AG04450 (cell line): ENCODE data around the gene FOXR1. TPM values are rescaled to one million over a fixed set of nuclear protein-coding genes. Genes with fewer than 3 reads are reported as not detected.
A peak's percentile ranks its signal among the peaks of the same experiment; 100 is the strongest.

Experiments used
- CTCF ChIA-PET: fragments of 300-600, 350-600 bp; formaldehyde crosslinking; extraction: SDS; loops from one replicate; lab custom pipeline; 2022; ENCODE audit warnings: antibody characterized with exemption, inconsistent platforms; lab: Charles Lee
- POLR2A ChIA-PET: fragments of 350-600 bp; formaldehyde crosslinking; extraction: SDS; loops from one replicate; lab custom pipeline; 2021; ENCODE audit warnings: antibody characterized with exemption, inconsistent platforms; lab: Yijun Ruan, JAX
- DNase-seq: peaks from one replicate; pipeline ENCODE4 v3.0.0-alpha.2; 2011; ENCODE audit warnings: low read depth, low spot score
- H3K27ac ChIP-seq: one replicate; pipeline ENCODE4 v1.5.1; 2012; ENCODE audit warnings: low read depth, low read length, control low read depth
- H3K27me3 ChIP-seq: one replicate; pipeline ENCODE4 v1.6.0; 2012; ENCODE audit warnings: low read length; ENCODE audit not compliant: control insufficient read depth, insufficient read depth
- H3K4me3 ChIP-seq: 2 replicates; pipeline ENCODE4 v1.5.1; 2011; ENCODE audit warnings: mild to moderate bottlenecking, low read depth, low read length, control low read depth
- H3K9me3 ChIP-seq: 2 replicates; pipeline ENCODE4 v1.5.1; 2012; ENCODE audit warnings: low read length; ENCODE audit not compliant: control insufficient read depth, insufficient read depth
- polyA plus RNA-seq: library from polyadenylated mRNA; depleted of rRNA; stranded (reverse); fragments of >200 nt; gene quantifications from 2 replicates; pipeline ENCODE4 v1.2.3, GENCODE V29; 2011
- TF ChIP-seq, protein P1 (sequence below): IDR thresholded peaks from 2 replicates; pipeline ENCODE4 v1.5.1; 2011; ENCODE audit warnings: low read depth, low read length, control low read depth, inconsistent platforms

Gene FOXR1
- polyA plus RNA-seq, 1 experiment: not detected

DNA sequence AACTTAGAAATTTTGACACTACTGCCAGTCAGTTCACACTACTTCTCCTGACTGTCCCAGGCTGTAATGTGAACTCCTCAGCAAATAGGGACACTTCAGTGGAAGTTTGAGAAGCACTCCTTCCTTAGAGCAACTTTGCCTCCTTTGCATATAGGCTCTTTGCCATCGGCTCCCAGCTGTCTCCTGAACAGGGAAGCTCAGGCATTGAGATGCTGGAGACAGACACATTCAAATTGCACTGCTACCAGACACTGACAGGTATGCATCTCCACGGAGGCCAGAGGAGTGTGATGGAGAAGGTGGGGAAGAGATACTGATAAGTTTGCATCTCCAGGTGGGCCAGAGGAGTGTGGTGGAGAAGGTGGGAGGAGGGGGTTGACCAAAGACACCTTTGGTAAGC is 48.4 kb downstream of the FOXR1 start:
- ChIA-PET POLR2A (interaction anchor here (0.7 to 2.1 kb wide), 2 partner anchors 36 to 127 kb away, joined by 5 to 9 read pairs; partner anchors contain the start of gene HYOU1), CTCF (interaction anchor here (2.0 kb wide), 1 partner anchor 11 kb away, joined by 17 read pairs; the partner anchor contains the start of gene SLC37A4)
- TF ChIP-seq, protein P1, sequence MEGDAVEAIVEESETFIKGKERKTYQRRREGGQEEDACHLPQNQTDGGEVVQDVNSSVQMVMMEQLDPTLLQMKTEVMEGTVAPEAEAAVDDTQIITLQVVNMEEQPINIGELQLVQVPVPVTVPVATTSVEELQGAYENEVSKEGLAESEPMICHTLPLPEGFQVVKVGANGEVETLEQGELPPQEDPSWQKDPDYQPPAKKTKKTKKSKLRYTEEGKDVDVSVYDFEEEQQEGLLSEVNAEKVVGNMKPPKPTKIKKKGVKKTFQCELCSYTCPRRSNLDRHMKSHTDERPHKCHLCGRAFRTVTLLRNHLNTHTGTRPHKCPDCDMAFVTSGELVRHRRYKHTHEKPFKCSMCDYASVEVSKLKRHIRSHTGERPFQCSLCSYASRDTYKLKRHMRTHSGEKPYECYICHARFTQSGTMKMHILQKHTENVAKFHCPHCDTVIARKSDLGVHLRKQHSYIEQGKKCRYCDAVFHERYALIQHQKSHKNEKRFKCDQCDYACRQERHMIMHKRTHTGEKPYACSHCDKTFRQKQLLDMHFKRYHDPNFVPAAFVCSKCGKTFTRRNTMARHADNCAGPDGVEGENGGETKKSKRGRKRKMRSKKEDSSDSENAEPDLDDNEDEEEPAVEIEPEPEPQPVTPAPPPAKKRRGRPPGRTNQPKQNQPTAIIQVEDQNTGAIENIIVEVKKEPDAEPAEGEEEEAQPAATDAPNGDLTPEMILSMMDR: no peak
- Histone ChIP-seq H3K9me3 (no peaks in the 10 kb centered on the region), H3K27me3 (no peaks in the 10 kb centered on the region), H3K4me3 (peak overlapping the region; percentile 99), H3K27ac (no peak overlapping the region)
- DNase-seq: no peak

DNA sequence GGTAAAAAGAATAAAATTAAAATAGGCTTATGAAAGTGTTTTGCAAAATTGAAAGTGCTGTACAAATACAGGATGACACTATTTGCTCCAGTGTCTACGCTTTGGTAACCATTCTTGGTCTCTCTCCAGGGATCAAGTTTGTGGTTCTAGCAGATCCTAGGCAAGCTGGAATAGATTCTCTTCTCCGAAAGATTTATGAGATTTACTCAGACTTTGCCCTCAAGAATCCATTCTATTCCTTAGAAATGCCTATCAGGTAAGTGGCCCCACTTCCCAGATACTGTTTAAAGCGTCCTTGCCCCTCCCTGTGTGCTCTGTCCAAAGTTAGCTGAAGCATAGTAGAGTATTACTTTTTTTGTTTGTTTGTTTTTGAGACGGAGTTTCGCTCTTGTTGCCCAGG is 50.1 kb downstream of the FOXR1 start:
- Histone ChIP-seq H3K9me3 (no peaks in the 10 kb centered on the region), H3K27me3 (no peaks in the 10 kb centered on the region), H3K4me3 (no peak overlapping the region), H3K27ac (no peak overlapping the region)
- CTCF ChIA-PET: no interaction called here
- POLR2A ChIA-PET: no interaction called here
- TF ChIP-seq, protein P1: no peak
- no peak for DNase-seq

DNA sequence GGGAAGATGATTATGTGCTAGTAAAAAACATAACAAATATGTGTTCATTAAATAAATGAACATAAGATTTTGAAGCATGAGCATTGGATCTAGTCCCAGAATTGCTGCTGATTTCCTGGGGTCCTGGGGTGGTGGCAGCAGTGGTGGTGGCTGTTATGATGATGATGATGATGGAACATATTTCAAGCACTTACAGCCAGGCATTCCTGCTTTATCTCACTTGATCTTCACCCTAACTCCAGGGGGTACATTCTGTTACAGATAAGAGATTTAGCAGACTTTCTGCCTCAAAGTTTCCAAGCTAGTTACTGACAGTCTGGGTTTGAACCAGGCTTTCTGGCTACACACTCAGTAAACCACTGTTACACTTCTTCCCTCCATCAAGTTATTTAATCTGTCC is 52.2 kb downstream of the FOXR1 start:
- TF ChIP-seq, protein P1: no peak
- DNase-seq: no peak
- no peaks in the 10 kb centered on the region for H3K9me3 ChIP-seq
- H3K27ac ChIP-seq: no peak overlapping the region
- H3K27me3 ChIP-seq: no peaks in the 10 kb centered on the region
- ChIA-PET POLR2A (interaction anchor here (0.8 kb wide), 1 partner anchor 415 kb away, joined by 3 read pairs; no protein-coding TSS in a partner anchor), CTCF (no interaction called here)
- no peak overlapping the region for H3K4me3 ChIP-seq

DNA sequence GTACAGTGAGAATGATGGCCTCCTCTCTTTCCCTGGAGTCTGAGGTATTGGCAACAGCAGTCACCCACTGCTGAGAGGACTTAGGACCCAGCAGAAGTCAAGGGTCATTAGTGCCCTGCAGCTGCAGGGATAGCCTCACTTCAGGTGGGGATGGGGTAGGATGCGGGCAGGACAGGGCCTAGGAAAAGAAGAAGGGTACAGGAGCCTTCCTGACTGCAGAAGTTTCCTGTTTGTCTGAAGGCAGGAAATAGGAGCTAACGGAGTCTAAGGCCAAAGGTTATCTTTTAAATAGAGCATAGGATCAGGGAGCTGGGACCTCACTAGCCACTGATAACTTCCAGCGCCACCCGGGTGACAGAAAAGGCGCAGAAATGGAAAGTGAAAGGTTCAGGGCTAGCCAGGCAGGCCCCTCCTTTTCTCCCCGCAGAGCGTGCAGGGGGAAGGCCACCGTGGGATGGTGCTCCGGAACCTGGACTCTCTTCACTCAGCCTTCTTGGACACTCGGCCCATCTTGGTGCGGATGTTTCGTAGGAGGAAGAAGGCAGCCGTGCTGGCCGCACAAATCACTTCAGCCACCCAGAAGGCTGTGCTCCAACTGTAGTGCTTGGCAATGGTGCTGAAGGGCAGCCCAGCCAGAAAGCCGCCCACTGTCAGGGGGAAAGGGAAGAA is 53.0 kb downstream of the FOXR1 start:
- TF ChIP-seq, protein P1: no peak
- CTCF ChIA-PET: no interaction called here
- no peak for DNase-seq
- no peak overlapping the region for H3K4me3 ChIP-seq
- no peak overlapping the region for H3K27ac ChIP-seq
- POLR2A ChIA-PET: interaction anchor here (0.8 kb wide), 1 partner anchor 416 kb away, joined by 3 read pairs; no protein-coding TSS in a partner anchor
- H3K9me3 ChIP-seq: no peaks in the 10 kb centered on the region
- H3K27me3 ChIP-seq: no peaks in the 10 kb centered on the region

DNA sequence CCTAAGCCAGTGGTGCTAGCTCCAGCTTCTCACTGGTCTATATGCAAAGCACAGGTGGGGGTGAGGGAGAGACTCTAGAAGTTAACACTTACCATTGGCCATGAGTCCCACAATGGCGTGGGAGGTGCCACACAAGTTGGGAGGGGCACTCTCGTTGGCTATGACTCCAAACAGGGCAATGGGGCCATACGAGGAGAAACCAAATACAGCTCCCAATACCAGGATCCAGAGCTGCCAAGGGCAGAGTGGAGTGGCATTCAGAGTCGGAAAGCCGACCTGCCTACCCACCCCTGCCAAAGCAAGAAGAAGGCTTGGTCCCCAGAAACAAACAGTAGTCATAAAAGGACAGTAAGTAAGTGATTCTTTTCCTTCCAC is 53.5 kb downstream of the FOXR1 start:
- TF ChIP-seq, protein P1: no peak
- H3K27me3 ChIP-seq: no peaks in the 10 kb centered on the region
- H3K4me3 ChIP-seq: no peak overlapping the region
- POLR2A ChIA-PET: no interaction called here
- DNase-seq: no peak
- CTCF ChIA-PET: no interaction called here
- no peak overlapping the region for H3K27ac ChIP-seq
- H3K9me3 ChIP-seq: no peaks in the 10 kb centered on the region
